Trophoblast cell (in vitro differentiated cells and primary cell): ENCODE results near the gene TPSAB1.

Source experiments
- DNase-seq, 2 donors: peaks; one replicate each; pipeline ENCODE4 v3.0.0-alpha.2; 2016
- H2AFZ ChIP-seq: 2 replicates; pipeline ENCODE4 v1.6.1; 2013; ENCODE audit warnings: low read length, moderate library complexity, mild to moderate bottlenecking; ENCODE audit not compliant: insufficient read depth, poor library complexity
- H2AK5ac ChIP-seq: 2 replicates; pipeline ENCODE4 v1.6.1; 2013; ENCODE audit warnings: mild to moderate bottlenecking, low read length
- H2BK120ac ChIP-seq: 2 replicates; pipeline ENCODE4 v1.6.1; 2013; ENCODE audit warnings: low read length, mild to moderate bottlenecking, moderate library complexity; ENCODE audit not compliant: insufficient read depth, poor library complexity
- H2BK12ac ChIP-seq: 2 replicates; pipeline ENCODE4 v1.6.1; 2013; ENCODE audit warnings: mild to moderate bottlenecking, low read length, moderate library complexity
- H2BK5ac ChIP-seq: 2 replicates; pipeline ENCODE4 v1.6.1; 2013; ENCODE audit warnings: low read length, low read depth, moderate library complexity, mild to moderate bottlenecking; ENCODE audit not compliant: poor library complexity
- H3K14ac ChIP-seq: 2 replicates; pipeline ENCODE4 v1.6.1; 2013; ENCODE audit warnings: mild to moderate bottlenecking, low read length
- H3K18ac ChIP-seq: 2 replicates; pipeline ENCODE4 v1.6.1; 2013; ENCODE audit warnings: mild to moderate bottlenecking, low read length
- H3K23ac ChIP-seq: 2 replicates; pipeline ENCODE4 v1.6.1; 2013; ENCODE audit warnings: low read length
- H3K27ac ChIP-seq: 2 replicates; pipeline ENCODE4 v1.5.1; 2013; ENCODE audit warnings: low read depth, mild to moderate bottlenecking, inconsistent platforms, low read length, moderate library complexity
- H3K27me3 ChIP-seq: 2 replicates; pipeline ENCODE4 v1.6.1; 2013; ENCODE audit warnings: inconsistent platforms, mild to moderate bottlenecking, low read length, moderate library complexity; ENCODE audit not compliant: insufficient read depth
- H3K36me3 ChIP-seq, 2 experiments: 1 replicate in 1 of 2; 2 replicates in 1 of 2; pipeline ENCODE4 v1.6.1; 2013; ENCODE audit warnings: low read length in 2 of 2, mild to moderate bottlenecking in 2 of 2, moderate library complexity in 1 of 2; ENCODE audit not compliant: insufficient read depth in 2 of 2, control insufficient read depth in 1 of 2
- H3K4ac ChIP-seq: 2 replicates; pipeline ENCODE4 v1.6.1; 2013; ENCODE audit warnings: low read depth, mild to moderate bottlenecking, low read length, moderate library complexity
- H3K4me1 ChIP-seq, 2 experiments: 1 replicate in 1 of 2; 2 replicates in 1 of 2; pipeline ENCODE4 v1.6.1; 2013; ENCODE audit warnings: low read length in 2 of 2, mild to moderate bottlenecking in 2 of 2, moderate library complexity in 1 of 2; ENCODE audit not compliant: insufficient read depth in 2 of 2, control insufficient read depth in 1 of 2
- H3K4me2 ChIP-seq: 2 replicates; pipeline ENCODE4 v1.6.1; 2013; ENCODE audit warnings: inconsistent platforms, mild to moderate bottlenecking, low read length, moderate library complexity
- H3K4me3 ChIP-seq: 2 replicates; pipeline ENCODE4 v1.5.1; 2013; ENCODE audit warnings: mild to moderate bottlenecking, low read depth, low read length, inconsistent platforms
- H3K79me1 ChIP-seq: one replicate; pipeline ENCODE4 v1.6.1; 2013; ENCODE audit warnings: low read length
- H3K79me2 ChIP-seq: 2 replicates; pipeline ENCODE4 v1.6.1; 2013; ENCODE audit warnings: low read length, mild to moderate bottlenecking; ENCODE audit not compliant: control insufficient read depth, insufficient read depth, poor library complexity
- H3K9ac ChIP-seq: 2 replicates; pipeline ENCODE4 v1.6.1; 2013; ENCODE audit warnings: mild to moderate bottlenecking, low read length
- H3K9me3 ChIP-seq: 2 replicates; pipeline ENCODE4 v1.6.1; 2013; ENCODE audit warnings: low read depth, mild to moderate bottlenecking, control low read depth, inconsistent platforms, low read length; ENCODE audit not compliant: insufficient read depth
- H4K12ac ChIP-seq: 2 replicates; pipeline ENCODE4 v1.6.1; 2013; ENCODE audit warnings: low read depth, mild to moderate bottlenecking, low read length, moderate library complexity
- H4K8ac ChIP-seq: 2 replicates; pipeline ENCODE4 v1.6.1; 2013; ENCODE audit warnings: low read depth, mild to moderate bottlenecking, low read length, moderate library complexity
- H4K91ac ChIP-seq: one replicate; pipeline ENCODE4 v1.6.1; 2013; ENCODE audit warnings: low read depth, mild to moderate bottlenecking, low read length, moderate library complexity
- WGBS: extraction: QIAGEN DNeasy Blood & Tissue Kit; methylation state at CpG from one replicate; pipeline ENCODE4 v1.1.7; 2013; ENCODE audit warnings: missing lambda C conversion rate; ENCODE audit not compliant: insufficient read length, insufficient coverage; ENCODE audit errors: extremely low coverage; 5-methylcytosine and 5-hydroxymethylcytosine counted together

Gene TPSAB1

DNA sequence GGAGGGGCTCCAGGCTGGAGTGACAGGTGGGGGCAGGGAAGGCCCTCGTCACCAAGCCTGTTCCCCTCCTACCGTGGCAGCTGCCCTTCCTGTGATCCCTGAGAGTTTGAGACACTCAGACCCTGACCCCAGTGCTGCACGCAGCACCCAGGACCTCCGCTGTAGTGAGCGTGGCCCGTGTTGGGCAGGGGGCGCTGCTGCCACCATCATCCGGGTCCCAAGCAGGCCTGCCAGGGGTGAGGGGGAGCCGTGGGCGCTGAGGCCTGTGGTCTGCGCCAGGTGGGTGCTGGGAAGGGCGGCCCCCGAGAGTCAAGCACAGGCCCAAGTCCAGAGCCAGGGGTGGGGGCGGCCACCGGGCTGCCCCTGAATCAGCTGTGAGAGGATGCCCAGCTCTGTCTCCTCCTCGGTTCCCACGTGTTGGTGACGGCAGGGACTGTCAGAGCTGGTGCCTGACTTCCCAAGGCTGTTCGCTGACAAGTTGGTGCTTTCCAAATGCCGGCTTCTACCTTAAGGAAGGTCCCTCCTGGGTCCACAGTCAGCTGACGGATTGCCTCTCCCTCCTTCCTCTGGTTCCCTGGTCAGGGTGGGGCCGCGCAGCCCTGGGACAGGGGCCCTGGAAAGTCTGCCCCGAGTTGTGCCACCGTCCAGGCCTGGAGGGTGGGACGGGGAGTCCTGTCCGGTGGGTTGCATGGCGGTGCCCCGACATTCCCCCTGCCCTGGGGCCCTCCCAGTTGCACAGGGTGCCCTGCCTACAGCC lies 46.5 kb upstream of the TPSAB1 start:
- DNase-seq = no peak
- H3K14ac ChIP-seq = no peak overlapping the region
- WGBS = no CpG with 5 or more reads among the region's 29 CpGs
- H3K9me3 ChIP-seq = peaks cover 3% of the 10 kb centered on the region
- H3K27me3 ChIP-seq = no peaks in the 10 kb centered on the region
- peaks cover 2 to 3% of the 10 kb centered on the region in 2 experiments for H3K4me1 ChIP-seq
- H2AFZ ChIP-seq = no peak overlapping the region
- H2BK120ac ChIP-seq = no peak overlapping the region
- no peak overlapping the region for H2BK5ac ChIP-seq
- H2BK12ac ChIP-seq = no peak overlapping the region
- no peak overlapping the region for H3K4me2 ChIP-seq
- no peak overlapping the region for H3K27ac ChIP-seq
- no peak overlapping the region for H3K9ac ChIP-seq
- H4K8ac ChIP-seq = no peak overlapping the region
- no peaks in the 10 kb centered on the region for H3K36me3 ChIP-seq
- no peak overlapping the region for H3K4ac ChIP-seq
- no peak overlapping the region for H4K12ac ChIP-seq
- H4K91ac ChIP-seq = no peak overlapping the region
- H3K4me3 ChIP-seq = no peak overlapping the region
- H3K79me1 ChIP-seq = peaks cover 2% of the 10 kb centered on the region
- no peak overlapping the region for H3K23ac ChIP-seq
- no peaks in the 10 kb centered on the region for H3K79me2 ChIP-seq
- no peak overlapping the region for H2AK5ac ChIP-seq
- no peak overlapping the region for H3K18ac ChIP-seq

- no peak overlapping the region for H4K12ac ChIP-seq
- no peak overlapping the region for H2AFZ ChIP-seq
- no peak overlapping the region for H3K4me3 ChIP-seq
- H3K14ac ChIP-seq = no peak overlapping the region
- no peak overlapping the region for H3K4ac ChIP-seq
- peaks cover 5% of the 10 kb centered on the region for H3K9me3 ChIP-seq
- no peaks in the 10 kb centered on the region for H3K79me2 ChIP-seq
- H3K23ac ChIP-seq = no peak overlapping the region
- H2BK120ac ChIP-seq = no peak overlapping the region
- no peak overlapping the region for H3K9ac ChIP-seq
- WGBS = no CpG with 5 or more reads among the region's 61 CpGs
- no peak overlapping the region for H2BK5ac ChIP-seq
- no peak overlapping the region for H3K18ac ChIP-seq
- peaks cover 2% of the 10 kb centered on the region for H3K79me1 ChIP-seq
- H4K8ac ChIP-seq = no peak overlapping the region
- H4K91ac ChIP-seq = no peak overlapping the region
- DNase-seq = no peak
- H2BK12ac ChIP-seq = no peak overlapping the region
- H3K27ac ChIP-seq = no peak overlapping the region
- peaks cover 2 to 3% of the 10 kb centered on the region in 2 experiments for H3K4me1 ChIP-seq
- H3K36me3 ChIP-seq = no peaks in the 10 kb centered on the region
- no peak overlapping the region for H3K4me2 ChIP-seq
- H3K27me3 ChIP-seq = no peaks in the 10 kb centered on the region
- no peak overlapping the region for H2AK5ac ChIP-seq
Observed at GRCh38 chr16:1194665-1195392, 45.7 kb upstream of the TPSAB1 start.

- Histone ChIP-seq H2AFZ (no peak overlapping the region), H3K79me1 (peaks cover 2% of the 10 kb centered on the region), H3K4me2 (no peak overlapping the region), H4K8ac (no peak overlapping the region), H2BK5ac (no peak overlapping the region), H2BK12ac (no peak overlapping the region), H4K12ac (no peak overlapping the region), H3K4me3 (no peak overlapping the region), H3K79me2 (no peaks in the 10 kb centered on the region), H3K27me3 (no peaks in the 10 kb centered on the region), H3K18ac (no peak overlapping the region), H2AK5ac (no peak overlapping the region), H3K36me3 (no peaks in the 10 kb centered on the region), H4K91ac (no peak overlapping the region), H3K14ac (no peak overlapping the region), H3K4ac (no peak overlapping the region), H3K9ac (no peak overlapping the region), H3K27ac (no peak overlapping the region), H3K4me1 (peaks cover under 1 to 2% of the 10 kb centered on the region in 2 experiments), H2BK120ac (no peak overlapping the region), H3K23ac (no peak overlapping the region), H3K9me3 (peaks cover 5% of the 10 kb centered on the region)
- WGBS = no CpG with 5 or more reads among the region's 14 CpGs
- DNase-seq = no peak
Observed at GRCh38 chr16:1195393-1195666, 45.2 kb upstream of the TPSAB1 start.

GRCh38 chr16:1196494-1196893 lies 44.0 kb upstream of the TPSAB1 start:
- no peak overlapping the region for H4K91ac ChIP-seq
- DNase-seq = no peak
- H2BK120ac ChIP-seq = no peak overlapping the region
- no peak overlapping the region for H4K12ac ChIP-seq
- H3K27me3 ChIP-seq = no peaks in the 10 kb centered on the region
- peaks cover 5% of the 10 kb centered on the region for H3K9me3 ChIP-seq
- no peak overlapping the region for H3K14ac ChIP-seq
- H2BK5ac ChIP-seq = no peak overlapping the region
- no peak overlapping the region for H3K9ac ChIP-seq
- H4K8ac ChIP-seq = no peak overlapping the region
- no peaks in the 10 kb centered on the region for H3K36me3 ChIP-seq
- H2AFZ ChIP-seq = no peak overlapping the region
- no peak overlapping the region for H2AK5ac ChIP-seq
- H2BK12ac ChIP-seq = no peak overlapping the region
- no peak overlapping the region for H3K4me3 ChIP-seq
- no peaks in the 10 kb centered on the region for H3K79me2 ChIP-seq
- H3K79me1 ChIP-seq = no peaks in the 10 kb centered on the region
- H3K27ac ChIP-seq = no peak overlapping the region
- H3K18ac ChIP-seq = no peak overlapping the region
- H3K4me1 ChIP-seq = no peaks in the 10 kb centered on the region
- no peak overlapping the region for H3K23ac ChIP-seq
- no peak overlapping the region for H3K4ac ChIP-seq
- no CpG with 5 or more reads among the region's 11 CpGs for WGBS
- H3K4me2 ChIP-seq = no peak overlapping the region
